NOMO-1 treated with dmso at 0.1 percent for 144 hours (cell line): ENCODE measurements around the gene ARID1B.

Source experiments
- DNase-seq: peaks from one replicate; lab custom pipeline; 2025; ENCODE audit not compliant: unreplicated experiment; lab: John Stamatoyannopoulos, UW

The ARID1B gene

GRCh38 chr6:157017022-157017421 lies 239.8 kb downstream of the ARID1B start:
- no peak for DNase-seq

DNA sequence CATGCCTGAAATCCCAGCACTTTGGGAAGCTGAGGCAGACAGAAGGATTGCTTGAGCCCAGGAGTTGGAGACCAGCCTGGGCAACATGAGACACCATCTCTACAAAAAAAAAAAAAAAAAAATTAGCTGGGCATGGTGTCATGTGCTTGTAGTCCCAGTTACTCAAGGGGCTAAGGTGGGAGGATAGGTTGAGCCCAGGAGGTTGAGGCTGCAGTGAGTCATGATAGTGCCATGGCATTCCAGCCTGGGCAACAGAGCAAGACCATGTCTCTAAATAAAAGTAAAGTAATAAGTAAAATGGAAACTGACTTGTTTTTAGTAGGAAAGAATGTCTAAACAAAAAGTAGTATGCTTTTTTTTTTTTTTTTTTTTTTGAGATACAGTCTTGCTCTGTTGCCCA lies 240.7 kb downstream of the ARID1B start:
- DNase-seq, result no peak

DNA sequence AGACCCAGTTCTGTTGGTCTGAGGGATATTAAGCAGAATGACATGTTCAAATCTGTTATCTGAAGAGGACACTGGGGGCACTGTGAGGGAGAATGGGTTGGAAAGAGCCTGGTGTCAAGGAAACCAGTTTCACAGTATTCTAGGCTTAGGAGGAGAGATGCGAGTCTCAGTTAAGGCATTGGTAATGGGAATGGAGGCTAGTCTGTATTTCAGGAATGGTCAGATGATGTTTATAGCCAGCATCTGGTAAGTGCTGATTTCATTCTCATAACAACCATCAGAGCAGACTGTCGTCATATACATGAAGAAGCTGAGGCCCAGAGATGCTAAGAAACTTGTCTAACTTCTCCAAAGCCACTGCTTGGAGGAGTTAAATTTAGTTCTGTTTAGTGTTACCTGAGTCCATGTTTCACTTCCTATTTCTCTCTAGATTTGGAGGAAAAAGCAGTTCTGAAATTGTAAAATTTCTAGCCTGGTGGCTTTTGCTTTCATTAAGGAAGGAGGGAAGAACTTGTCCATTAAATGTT lies 242.0 kb downstream of the ARID1B start:
- DNase-seq, result peak; percentile 48

DNA sequence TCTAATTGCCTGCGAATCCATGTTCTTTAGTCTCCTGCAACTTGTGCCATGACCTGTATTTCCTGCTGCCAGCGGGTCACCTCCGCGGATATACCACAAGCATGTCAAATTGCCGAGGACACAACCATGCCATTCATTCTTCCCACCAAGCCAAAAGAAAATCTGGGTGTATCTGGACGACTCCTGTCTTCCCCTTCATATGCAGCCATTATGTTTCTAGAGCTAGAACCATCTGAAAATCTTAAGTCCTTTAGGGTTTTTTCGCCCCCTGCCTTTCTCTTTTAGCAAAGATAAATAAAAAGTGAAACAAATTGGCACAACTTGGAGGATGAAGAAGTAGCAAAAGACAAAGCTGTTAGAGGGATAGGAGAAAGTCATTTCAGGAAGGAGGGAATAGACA lies 242.6 kb downstream of the ARID1B start:
- no peak for DNase-seq

DNA sequence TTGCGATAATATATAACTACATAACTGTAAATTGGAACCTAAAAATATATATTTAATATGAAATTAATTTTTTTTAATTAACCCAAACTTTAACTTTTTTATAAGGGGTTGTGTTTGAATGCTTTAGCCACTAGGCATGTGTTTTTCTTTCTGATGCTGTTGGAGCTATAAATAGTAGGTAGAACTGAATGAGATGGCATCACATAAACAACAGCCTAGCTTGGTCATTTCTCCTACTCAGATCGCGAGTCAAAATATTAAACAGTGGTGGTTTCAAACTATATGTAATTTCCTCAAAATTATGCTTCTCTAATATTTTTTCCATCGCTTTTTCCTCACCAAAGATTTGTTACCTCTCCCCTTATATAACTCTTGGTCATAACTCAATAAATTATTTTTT lies 243.2 kb downstream of the ARID1B start:
- no peak for DNase-seq

DNA sequence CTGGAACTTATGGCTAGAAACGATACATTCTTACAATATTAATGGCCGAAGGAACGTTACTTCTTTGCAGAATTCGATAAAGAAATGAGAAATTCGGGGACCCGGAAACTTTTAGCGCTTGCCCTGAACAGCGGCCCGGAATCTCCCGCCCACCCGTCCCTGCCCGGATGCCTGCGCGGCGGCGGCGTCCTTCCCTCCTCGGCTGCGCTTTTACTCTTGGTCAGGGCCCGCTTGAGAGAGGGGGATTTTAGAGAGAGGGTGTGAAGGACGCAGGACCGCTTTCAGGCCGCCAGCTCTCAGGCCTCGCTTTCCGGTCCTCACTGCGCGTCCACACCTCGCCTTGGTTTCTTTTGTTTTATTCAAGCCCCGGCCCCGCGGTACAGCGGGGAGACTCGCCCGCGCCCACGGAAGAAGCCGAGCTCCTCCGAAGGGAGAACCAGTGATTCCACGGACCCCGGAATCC lies 243.7 kb downstream of the ARID1B start:
- DNase-seq, result peak; percentile 16

DNA sequence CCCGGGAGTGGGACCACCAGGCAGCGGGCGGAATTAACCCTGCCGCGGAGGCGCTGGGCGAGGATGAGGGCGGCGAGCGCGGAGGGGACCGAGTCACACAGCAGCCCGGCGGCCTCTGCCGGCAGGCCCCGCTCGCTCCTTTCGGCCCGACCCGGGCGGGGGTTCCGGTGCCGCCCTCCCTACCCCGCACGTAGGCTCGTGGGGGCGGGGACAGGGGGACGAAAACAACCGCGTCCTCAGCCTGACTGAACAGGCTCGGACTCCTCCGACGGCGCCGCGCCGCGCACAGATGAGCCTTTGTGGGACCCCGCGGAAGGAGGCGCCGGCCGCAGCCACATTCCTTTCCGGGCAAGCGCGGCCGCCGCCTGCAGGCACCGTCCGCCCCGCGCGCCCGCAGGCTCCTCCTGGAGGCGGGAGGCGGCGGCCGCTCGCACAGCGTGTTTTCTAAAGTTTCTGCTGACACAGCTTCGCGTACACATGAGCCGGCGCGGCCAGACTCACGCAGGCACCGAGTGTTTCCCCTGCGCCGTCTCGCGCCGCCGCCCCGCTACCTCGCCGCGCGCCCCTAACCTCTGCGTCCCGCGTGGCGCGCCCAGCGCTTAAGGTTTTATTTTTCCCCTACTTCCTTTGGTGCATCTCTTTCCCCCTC lies 244.3 kb downstream of the ARID1B start:
- peak; percentile 84 for DNase-seq

DNA sequence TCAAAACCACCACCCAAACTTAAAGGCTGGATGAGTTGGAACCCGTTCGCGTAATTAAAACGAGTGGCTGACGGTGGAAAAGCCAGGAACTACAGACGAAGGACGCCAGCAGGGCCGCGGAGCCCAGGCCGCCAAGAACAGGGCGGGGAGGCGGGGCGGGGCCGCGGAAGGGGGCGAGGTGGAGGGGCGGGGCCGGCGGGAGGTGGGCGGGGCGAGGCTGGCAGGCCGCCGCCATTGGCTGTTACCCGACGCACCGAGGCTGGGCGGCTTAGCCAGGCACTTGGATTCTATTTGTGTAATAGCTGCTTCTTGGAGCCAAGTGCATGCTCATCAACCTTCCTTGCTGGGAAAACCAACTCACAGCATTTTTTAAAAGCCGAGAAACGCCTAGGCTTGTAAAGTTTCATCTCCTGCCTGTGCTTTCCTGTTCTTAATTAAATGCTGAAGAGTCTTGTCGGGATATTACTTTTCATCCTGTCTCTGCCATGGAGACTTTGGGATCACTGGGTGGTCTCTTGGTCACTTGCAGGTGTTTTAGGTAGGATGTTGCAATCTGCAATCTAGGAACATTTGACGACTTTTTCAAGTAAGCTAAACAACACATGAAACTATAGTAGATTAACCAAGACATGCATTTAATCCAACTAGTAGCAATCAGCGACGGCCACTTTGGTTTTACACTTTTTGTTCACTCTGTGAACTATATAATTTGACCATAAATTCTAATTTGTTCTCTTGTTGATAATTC lies 245.0 kb downstream of the ARID1B start:
- peak; percentile 56 for DNase-seq

DNA sequence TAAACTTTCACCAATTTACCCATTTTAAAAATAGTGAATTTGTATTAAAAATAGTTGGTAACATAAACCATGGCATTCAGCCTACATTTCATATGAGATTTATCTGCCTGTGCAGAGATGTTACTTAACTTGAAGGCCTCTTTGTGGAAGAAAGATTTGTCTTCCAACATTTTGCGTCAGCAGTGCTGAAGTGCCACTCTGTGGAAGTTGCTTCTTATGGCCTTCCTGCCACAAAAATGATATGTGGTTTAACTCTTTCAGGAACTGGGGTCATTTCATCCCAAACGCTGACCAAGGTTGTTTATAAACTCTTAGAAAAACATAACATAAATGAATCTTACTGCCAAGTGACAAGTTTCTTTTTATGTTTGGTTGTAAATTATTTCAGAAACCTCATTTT lies 246.8 kb downstream of the ARID1B start:
- no peak for DNase-seq

GRCh38 chr6:157024745-157025144 lies 247.6 kb downstream of the ARID1B start:
- DNase-seq, result no peak

GRCh38 chr6:157025437-157025836 lies 248.3 kb downstream of the ARID1B start:
- DNase-seq, result no peak

GRCh38 chr6:157029980-157030690 lies 253.0 kb downstream of the ARID1B start:
- DNase-seq, result no peak

GRCh38 chr6:157030755-157031154 lies 253.6 kb downstream of the ARID1B start:
- DNase-seq, result no peak

DNA sequence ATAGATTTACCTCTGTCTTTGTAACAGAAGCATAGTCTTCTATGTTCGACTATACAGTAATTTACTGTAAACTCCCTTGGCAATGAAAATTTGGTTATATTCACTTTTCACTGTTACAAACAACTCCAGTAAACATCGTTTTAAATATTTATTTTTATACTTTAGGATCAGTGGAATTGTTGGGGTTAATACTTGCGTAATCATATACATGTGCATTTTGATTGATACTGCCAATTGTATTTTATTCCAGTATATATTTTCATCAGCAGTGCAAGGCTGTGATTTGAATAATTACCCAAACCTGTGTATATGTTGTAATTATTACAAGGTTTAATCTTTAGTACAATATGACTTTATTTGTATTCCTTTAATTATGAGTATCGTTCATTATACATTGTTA lies 255.7 kb downstream of the ARID1B start:
- DNase-seq, result no peak

DNA sequence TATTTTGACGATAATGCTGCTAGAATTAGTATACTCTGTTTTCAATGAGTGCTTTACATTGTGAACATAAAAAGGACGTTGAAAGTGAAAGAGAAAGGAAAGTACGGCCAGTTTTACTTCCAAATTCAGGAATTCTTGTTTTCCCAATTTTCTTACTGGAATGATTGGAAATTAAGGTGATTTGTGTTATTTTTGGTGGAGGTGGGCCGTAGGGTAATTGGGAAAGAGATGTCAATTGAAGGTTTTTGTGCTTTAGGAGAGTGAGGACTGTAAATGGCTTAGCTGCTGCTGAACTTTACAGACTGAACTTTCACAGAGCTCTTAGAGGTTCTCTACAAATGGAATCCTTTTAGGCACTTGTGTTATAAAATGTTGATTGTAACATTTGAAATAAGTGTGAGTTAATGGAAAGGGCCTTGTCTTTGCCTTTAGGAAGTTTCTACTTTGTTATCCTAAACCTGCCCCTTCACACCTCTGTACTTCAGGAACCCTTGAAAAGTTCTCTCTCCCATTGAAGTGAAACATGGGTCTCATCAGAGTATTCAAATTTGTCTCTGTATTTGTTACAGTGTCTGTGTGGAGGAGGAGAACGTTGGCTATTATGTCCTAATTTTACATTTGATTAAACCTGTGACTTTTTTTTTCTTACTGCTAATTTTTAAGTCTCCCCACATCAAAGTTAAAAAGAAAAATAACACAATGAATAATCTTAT lies 256.4 kb downstream of the ARID1B start:
- DNase-seq, result no peak

- DNase-seq, result peak; percentile 5
These were observed 257.5 kb downstream of the ARID1B start for GRCh38 chr6:157034436-157035230.

DNA sequence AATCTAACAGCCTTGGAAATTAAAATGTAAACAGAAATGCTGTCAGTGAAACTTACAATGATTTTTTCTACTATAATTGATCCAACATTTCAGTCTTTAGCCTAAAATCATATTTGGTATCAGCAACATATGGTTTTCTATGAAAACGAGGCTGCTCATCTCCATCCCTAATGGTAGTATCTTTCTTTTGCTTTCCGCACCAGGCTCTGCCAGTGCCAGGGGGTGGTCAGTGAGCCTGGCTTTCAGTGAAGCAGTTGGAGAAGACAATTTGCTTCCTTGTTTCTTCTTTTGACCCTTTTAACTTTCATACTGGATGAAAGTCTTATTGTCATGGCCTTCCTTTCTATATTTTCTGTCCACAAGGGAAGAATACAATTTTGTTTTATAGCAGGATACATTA lies 258.4 kb downstream of the ARID1B start:
- DNase-seq, result no peak

GRCh38 chr6:157036245-157036711 lies 259.1 kb downstream of the ARID1B start:
- DNase-seq, result no peak

DNA sequence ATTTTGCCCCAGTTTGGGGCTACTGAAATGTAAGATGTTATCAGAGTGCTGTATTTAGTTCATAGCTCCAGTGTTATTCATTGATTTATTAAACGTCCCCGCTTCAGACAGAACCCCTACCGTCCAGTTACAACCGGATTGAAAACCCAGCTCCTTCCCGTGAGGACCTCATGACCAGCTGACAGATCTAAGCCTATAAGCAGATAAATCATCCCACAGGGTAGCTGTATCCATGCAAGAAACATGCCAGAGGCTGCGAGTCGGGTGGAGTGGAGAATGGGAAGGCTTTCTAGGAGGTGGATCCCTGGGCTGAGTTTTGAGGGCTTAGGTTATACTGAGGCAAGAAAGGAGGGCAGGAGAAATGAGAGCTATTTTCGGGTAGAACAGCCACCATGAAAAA lies 260.0 kb downstream of the ARID1B start:
- no peak for DNase-seq

DNA sequence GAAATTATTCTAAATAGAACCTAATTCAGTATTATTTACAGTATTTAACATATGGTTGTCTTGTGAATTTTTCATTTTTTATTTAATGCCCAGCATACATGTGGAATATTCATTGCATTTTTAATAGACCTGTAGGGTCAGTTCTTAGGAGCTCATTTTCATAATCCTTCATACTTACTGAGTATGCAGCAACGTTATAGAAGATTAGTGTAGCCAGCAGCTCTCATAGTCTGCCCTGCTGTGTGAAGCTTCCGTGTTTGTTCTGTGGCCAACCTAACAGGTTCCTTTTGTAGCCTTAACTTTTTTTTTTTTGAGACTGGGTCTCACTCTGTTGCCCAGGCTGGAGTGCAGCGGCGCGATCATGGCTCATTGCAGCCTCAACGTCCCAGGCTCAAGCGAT lies 261.4 kb downstream of the ARID1B start:
- DNase-seq, result no peak
